ENCODE data around the gene EXD3. TPM values are rescaled to one million over a fixed set of nuclear protein-coding genes. Genes with fewer than 3 reads are reported as not detected.

The EXD3 gene
- total and polyA plus RNA-seq, 2 of the 4 experiments (the other 2 are of a cell fraction) = 1.1 to 7.4 TPM

DNA sequence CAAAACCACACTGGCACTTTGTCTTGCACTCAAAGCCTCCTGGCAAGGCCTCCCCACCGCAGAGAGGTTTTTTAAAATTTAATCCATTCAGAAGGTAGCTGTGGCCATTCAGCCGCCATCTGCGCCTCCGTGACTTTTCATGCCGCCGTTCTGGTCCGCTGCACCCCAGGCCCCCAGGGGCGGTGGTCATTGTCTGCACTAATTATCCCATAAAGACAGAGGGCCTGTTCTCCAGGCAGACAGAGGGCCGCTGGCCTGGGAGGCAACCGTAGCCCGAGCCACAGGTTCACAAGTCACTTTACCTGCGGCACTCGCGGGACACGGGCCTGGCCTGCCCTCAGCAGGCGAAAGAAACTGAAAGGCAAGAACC lies 49.4 kb downstream of the EXD3 start:
- TF ChIP-seq BHLHE40 (IDR thresholded peaks at IDR 0.05; ENCODE audit: low read depth, low read length) = no peak
- TF ChIP-seq CHD1 (IDR thresholded peaks at IDR 0.05; ENCODE audit: low read depth, low read length) = no peak
- Histone ChIP-seq H3K4me1 (ENCODE audit: control insufficient read depth, insufficient read depth, low read length) (peaks cover 2% of the 10 kb centered on the region; the same call in 1 of the 2 replicates), H2BK120ac (ENCODE audit: low read depth, low read length) (no peak overlapping the region), H4K20me1 (ENCODE audit: insufficient read depth, low read length) (no peaks in the 10 kb centered on the region), H3K4me3 (ENCODE audit: insufficient read depth, low read depth, low read length) (no peak overlapping the region), H3K23ac (ENCODE audit: low read depth, low read length) (no peak overlapping the region), H3K27me3 (ENCODE audit: control insufficient read depth, insufficient read depth, low read length) (no peaks in the 10 kb centered on the region), H3K9ac (ENCODE audit: low read depth, low read length) (no peak overlapping the region), H3K36me3 (ENCODE audit: control insufficient read depth, insufficient read depth, low read length) (no peaks in the 10 kb centered on the region), H3K4me2 (ENCODE audit: low read depth, low read length) (no peak overlapping the region), H2BK20ac (ENCODE audit: low read depth, low read length) (no peak overlapping the region), H3K4ac (ENCODE audit: low read depth, low read length) (no peak overlapping the region), H3K27ac (ENCODE audit: insufficient read depth, low read length) (no peak overlapping the region), H3K9me1 (ENCODE audit: insufficient read depth, low read length) (no peaks in the 10 kb centered on the region), H3K56ac (ENCODE audit: extremely low read depth, insufficient read depth, low read length) (no peak overlapping the region), H4K91ac (ENCODE audit: insufficient read depth, low read depth, low read length) (no peak overlapping the region), H2AK9ac (replicated peaks; ENCODE audit: low read depth, low read length, poor library complexity) (no peak overlapping the region), H3K9me3 (ENCODE audit: control insufficient read depth, insufficient read depth, low read length) (peaks cover 2% of the 10 kb centered on the region; the same call in 1 of the 2 replicates), H3K79me1 (ENCODE audit: low read depth in 1 of 2, low read length in 2 of 2) (no peaks in the 10 kb centered on the region), H3K18ac (ENCODE audit: low read depth, low read length) (no peak overlapping the region), H2AK5ac (ENCODE audit: low read depth, low read length) (no peak overlapping the region), H3K14ac (replicated peaks; ENCODE audit: low read depth, low read length) (no peak overlapping the region), H4K8ac (ENCODE audit: low read depth in 2 of 2, low read length in 2 of 2) (no peak overlapping the region), H2BK15ac (ENCODE audit: low read depth, low read length) (no peak overlapping the region), H2BK5ac (ENCODE audit: low read depth, low read length, poor library complexity, severe bottlenecking) (no peak overlapping the region), H2AFZ (replicated peaks; ENCODE audit: low read length, poor library complexity) (no peak overlapping the region), H4K5ac (ENCODE audit: low read depth, low read length) (no peak overlapping the region)
- ChIA-PET CTCF (no interaction called here), POLR2A (ENCODE audit: unreplicated experiment) (no interaction called here)
- dilution Hi-C loops (cut with HindIII; ENCODE audit: low sequenced_read_pairs, unreplicated experiment) (no loop called here), in situ Hi-C loops (cut with MboI; ENCODE audit: low sequenced_read_pairs) (no loop called here), intact Hi-C loops (cut with micrococcal nuclease) (no loop called here)
- no TSS peak for BruUV-seq (replicated peaks)
- DNase-seq (no peak), ATAC-seq (ENCODE audit: low read depth) (no peak)
- WGBS, 2 experiments (ENCODE audit: extremely low coverage in 2 of 2, insufficient read length in 1 of 2) = 95% methylated on average over 8 of the region's 16 CpGs; no CpG with 5 or more reads in 1 of the 2 experiments

Measured in IMR-90 (cell line).